DND-41 (cell line): ENCODE data around the gene SPTBN5.

ENCODE experiments used
- ATAC-seq: fragments of 200-7000 bp; cut with Tn5 transposase; 3 replicates; pipeline ENCODE4 v1.9.1; 2021; ENCODE audit warnings: low read depth; ENCODE audit not compliant: insufficient read depth
- DNase-seq: peaks from one replicate; pipeline ENCODE4 v3.0.0-alpha.2; 2020
- H2AFZ ChIP-seq: 2 replicates; pipeline ENCODE4 v1.6.0; 2012; ENCODE audit warnings: low read depth, low read length
- H3K27ac ChIP-seq: 2 replicates; pipeline ENCODE4 v1.5.1; 2012; ENCODE audit warnings: low read length, inconsistent platforms
- H3K27me3 ChIP-seq: fragments of 200-600 bp; sonication (generic); 2 replicates; pipeline ENCODE4 v1.6.0; 2012; ENCODE audit warnings: low read length, mild to moderate bottlenecking, inconsistent platforms; ENCODE audit not compliant: insufficient read depth, poor library complexity
- H3K36me3 ChIP-seq: 2 replicates; pipeline ENCODE4 v1.5.1; 2012; ENCODE audit warnings: low read length, inconsistent platforms; ENCODE audit not compliant: insufficient read depth
- H3K4me1 ChIP-seq: 2 replicates; pipeline ENCODE4 v1.5.1; 2012; ENCODE audit warnings: mild to moderate bottlenecking, low read length; ENCODE audit not compliant: insufficient read depth
- H3K4me2 ChIP-seq: 2 replicates; pipeline ENCODE4 v1.6.0; 2012; ENCODE audit warnings: mild to moderate bottlenecking, moderate library complexity, low read length, inconsistent platforms; ENCODE audit not compliant: insufficient read depth
- H3K4me3 ChIP-seq, 2 experiments: fragments of 200-600 bp in 1 of 2; shearing (Covaris generic) in 1 of 2; 2 replicates each; pipeline ENCODE4 v1.5.1; 2012 to 2016; ENCODE audit warnings: inconsistent platforms in 2 of 2, low read length in 2 of 2, mild to moderate bottlenecking in 2 of 2, low read depth in 1 of 2, moderate library complexity in 1 of 2
- H3K79me2 ChIP-seq: 2 replicates; pipeline ENCODE4 v1.6.0; 2012; ENCODE audit warnings: low read length, inconsistent platforms; ENCODE audit not compliant: insufficient read depth
- H3K9ac ChIP-seq: 2 replicates; pipeline ENCODE4 v1.6.0; 2012; ENCODE audit warnings: low read depth, mild to moderate bottlenecking, inconsistent platforms, low read length, moderate library complexity
- H3K9me3 ChIP-seq: 2 replicates; pipeline ENCODE4 v1.5.1; 2012; ENCODE audit warnings: low read length, moderate library complexity, mild to moderate bottlenecking, inconsistent platforms; ENCODE audit not compliant: insufficient read depth, severe bottlenecking
- H4K20me1 ChIP-seq: 2 replicates; pipeline ENCODE4 v1.6.0; 2012; ENCODE audit warnings: low read length; ENCODE audit not compliant: insufficient read depth
- EZH2 ChIP-seq: IDR thresholded peaks from 3 replicates; pipeline ENCODE4 v1.6.1; 2012; ENCODE audit warnings: borderline replicate concordance, low read depth, mild to moderate bottlenecking, moderate library complexity, low read length, inconsistent platforms; ENCODE audit not compliant: severe bottlenecking
- TF ChIP-seq, protein P1 (sequence below): IDR thresholded peaks from 2 replicates; pipeline ENCODE4 v1.5.1; 2012; ENCODE audit warnings: borderline replicate concordance, low read length, moderate library complexity, mild to moderate bottlenecking; ENCODE audit not compliant: poor library complexity, severe bottlenecking; ENCODE audit errors: extremely low read depth

SPTBN5 gene

DNA sequence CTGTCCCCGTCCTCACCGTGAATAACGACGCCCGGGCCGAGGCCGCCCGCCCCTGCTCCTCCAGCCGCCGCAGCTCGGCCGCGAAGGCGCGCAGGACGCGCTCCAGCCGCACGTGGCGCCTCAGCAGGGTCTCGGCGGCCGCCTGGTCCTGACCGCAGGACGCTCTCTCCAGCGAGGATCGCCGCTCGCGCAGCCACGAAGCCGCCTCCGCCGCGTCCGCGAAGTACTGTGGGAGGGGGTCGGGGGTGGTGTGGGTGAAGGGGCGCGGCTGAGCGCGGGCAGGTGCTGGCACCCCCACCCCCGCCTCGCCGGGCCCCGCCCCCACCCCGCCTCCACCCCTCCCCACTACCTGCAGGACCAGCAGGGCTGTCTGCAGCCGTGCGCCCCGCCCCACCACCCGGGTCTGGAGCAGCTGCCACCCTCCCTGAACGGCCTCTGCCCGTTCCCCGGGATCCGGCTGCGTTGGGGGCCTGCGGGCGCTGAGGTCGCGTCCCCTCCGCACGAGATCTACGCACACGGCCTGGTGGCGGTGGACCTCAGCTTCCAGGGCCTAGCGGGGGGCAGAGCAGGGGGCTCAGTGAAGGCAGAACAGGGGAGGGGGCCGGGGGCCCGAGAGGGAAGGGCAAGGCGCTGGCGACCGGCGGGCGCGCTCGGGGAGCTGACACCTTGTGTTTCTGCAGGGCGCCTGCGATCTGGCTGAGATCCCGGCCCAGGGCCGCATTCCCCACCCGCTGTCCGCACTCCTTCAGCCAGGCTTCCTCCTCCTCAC lies 11.7 kb downstream of the SPTBN5 start:
- Histone ChIP-seq H3K4me3 (no peak overlapping the region), H2AFZ (no peak overlapping the region), H3K27ac (no peak overlapping the region), H3K4me2 (no peak overlapping the region), H3K27me3 (no peaks in the 10 kb centered on the region), H3K9me3 (no peaks in the 10 kb centered on the region), H3K4me1 (no peaks in the 10 kb centered on the region), H3K79me2 (no peaks in the 10 kb centered on the region), H3K9ac (no peak overlapping the region), H4K20me1 (no peaks in the 10 kb centered on the region), H3K36me3 (no peaks in the 10 kb centered on the region)
- DNase-seq (no peak), ATAC-seq (no peak)
- TF ChIP-seq, protein P1, sequence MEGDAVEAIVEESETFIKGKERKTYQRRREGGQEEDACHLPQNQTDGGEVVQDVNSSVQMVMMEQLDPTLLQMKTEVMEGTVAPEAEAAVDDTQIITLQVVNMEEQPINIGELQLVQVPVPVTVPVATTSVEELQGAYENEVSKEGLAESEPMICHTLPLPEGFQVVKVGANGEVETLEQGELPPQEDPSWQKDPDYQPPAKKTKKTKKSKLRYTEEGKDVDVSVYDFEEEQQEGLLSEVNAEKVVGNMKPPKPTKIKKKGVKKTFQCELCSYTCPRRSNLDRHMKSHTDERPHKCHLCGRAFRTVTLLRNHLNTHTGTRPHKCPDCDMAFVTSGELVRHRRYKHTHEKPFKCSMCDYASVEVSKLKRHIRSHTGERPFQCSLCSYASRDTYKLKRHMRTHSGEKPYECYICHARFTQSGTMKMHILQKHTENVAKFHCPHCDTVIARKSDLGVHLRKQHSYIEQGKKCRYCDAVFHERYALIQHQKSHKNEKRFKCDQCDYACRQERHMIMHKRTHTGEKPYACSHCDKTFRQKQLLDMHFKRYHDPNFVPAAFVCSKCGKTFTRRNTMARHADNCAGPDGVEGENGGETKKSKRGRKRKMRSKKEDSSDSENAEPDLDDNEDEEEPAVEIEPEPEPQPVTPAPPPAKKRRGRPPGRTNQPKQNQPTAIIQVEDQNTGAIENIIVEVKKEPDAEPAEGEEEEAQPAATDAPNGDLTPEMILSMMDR = no peak
- TF ChIP-seq EZH2 = no peak

DNA sequence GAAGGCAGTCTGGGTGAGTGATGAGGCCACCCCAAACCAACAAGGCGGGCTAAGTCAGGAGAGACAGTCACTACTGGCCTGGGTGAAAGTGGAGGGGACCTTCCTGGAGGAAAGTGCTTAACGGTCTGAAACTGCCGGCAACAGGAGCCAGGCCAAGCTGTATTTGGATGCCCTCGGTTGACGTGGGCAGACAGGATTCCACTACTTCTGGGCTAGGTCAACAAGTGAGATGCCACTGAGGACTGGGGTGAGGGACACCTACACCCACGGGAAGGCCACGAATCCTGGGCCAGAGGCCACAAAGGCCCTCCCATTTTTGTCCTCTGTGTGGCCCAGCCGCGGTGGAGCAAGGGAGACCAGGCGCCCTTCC lies 12.3 kb downstream of the SPTBN5 start:
- TF ChIP-seq EZH2 = no peak
- TF ChIP-seq, protein P1 = no peak
- H3K36me3 ChIP-seq = no peaks in the 10 kb centered on the region
- no peaks in the 10 kb centered on the region for H3K79me2 ChIP-seq
- no peaks in the 10 kb centered on the region for H3K4me1 ChIP-seq
- no peak for DNase-seq
- H3K9me3 ChIP-seq = no peaks in the 10 kb centered on the region
- no peak overlapping the region for H3K9ac ChIP-seq
- no peak overlapping the region for H2AFZ ChIP-seq
- H3K27ac ChIP-seq = no peak overlapping the region
- H4K20me1 ChIP-seq = no peaks in the 10 kb centered on the region
- H3K4me3 ChIP-seq = no peak overlapping the region
- H3K4me2 ChIP-seq = no peak overlapping the region
- ATAC-seq = no peak
- no peaks in the 10 kb centered on the region for H3K27me3 ChIP-seq

DNA sequence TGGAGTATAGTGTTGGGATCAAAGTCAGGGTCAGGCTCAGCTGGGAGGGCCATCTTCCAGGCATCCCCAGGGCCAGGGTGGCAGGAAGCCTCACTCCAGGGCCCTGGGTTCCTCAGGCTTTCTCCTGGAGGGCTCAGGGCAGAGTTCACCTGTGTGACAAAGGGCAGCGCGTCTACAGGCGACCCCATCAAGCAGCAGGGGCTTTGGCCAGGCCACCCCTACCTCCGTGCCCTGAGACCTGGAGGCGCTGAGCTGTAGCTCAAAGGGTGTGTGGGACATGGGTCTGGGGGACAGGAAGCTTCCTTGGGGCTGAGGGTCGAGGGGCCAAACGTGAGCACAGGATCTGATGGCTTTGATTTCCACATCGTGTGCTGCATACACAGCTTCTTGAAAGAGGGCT lies 12.8 kb downstream of the SPTBN5 start:
- H3K4me2 ChIP-seq = no peak overlapping the region
- H2AFZ ChIP-seq = no peak overlapping the region
- H3K36me3 ChIP-seq = no peaks in the 10 kb centered on the region
- DNase-seq (no peak), ATAC-seq (no peak)
- H3K27me3 ChIP-seq = no peaks in the 10 kb centered on the region
- no peak overlapping the region for H3K4me3 ChIP-seq
- H3K9ac ChIP-seq = no peak overlapping the region
- H4K20me1 ChIP-seq = no peaks in the 10 kb centered on the region; the same call in 1 of the 2 replicates
- H3K4me1 ChIP-seq = no peaks in the 10 kb centered on the region
- H3K27ac ChIP-seq = no peak overlapping the region
- TF ChIP-seq, protein P1 = no peak
- no peak for TF ChIP-seq EZH2
- no peaks in the 10 kb centered on the region for H3K79me2 ChIP-seq
- no peaks in the 10 kb centered on the region for H3K9me3 ChIP-seq
